Measurements from ENCODE around the gene BABAM2. TPM values are rescaled to one million over a fixed set of nuclear protein-coding genes. Genes with fewer than 3 reads are reported as not detected.

The BABAM2 gene
- total RNA-seq, 1 donor from 2014 or later = 43.5 TPM

GRCh38 chr2:28178946-28179345 lies 288.4 kb downstream of the BABAM2 start:
- Mint-ChIP-seq H3K27me3 (ENCODE audit: low read depth) (no peaks in the 10 kb centered on the region), H3K9me3 (peaks cover 54% of the 10 kb centered on the region), H3K4me3 (no peak overlapping the region), H3K4me1 (no peaks in the 10 kb centered on the region), H3K36me3 (peaks cover 29% of the 10 kb centered on the region), H3K27ac (no peak overlapping the region)
- TF ChIP-seq, protein P1, sequence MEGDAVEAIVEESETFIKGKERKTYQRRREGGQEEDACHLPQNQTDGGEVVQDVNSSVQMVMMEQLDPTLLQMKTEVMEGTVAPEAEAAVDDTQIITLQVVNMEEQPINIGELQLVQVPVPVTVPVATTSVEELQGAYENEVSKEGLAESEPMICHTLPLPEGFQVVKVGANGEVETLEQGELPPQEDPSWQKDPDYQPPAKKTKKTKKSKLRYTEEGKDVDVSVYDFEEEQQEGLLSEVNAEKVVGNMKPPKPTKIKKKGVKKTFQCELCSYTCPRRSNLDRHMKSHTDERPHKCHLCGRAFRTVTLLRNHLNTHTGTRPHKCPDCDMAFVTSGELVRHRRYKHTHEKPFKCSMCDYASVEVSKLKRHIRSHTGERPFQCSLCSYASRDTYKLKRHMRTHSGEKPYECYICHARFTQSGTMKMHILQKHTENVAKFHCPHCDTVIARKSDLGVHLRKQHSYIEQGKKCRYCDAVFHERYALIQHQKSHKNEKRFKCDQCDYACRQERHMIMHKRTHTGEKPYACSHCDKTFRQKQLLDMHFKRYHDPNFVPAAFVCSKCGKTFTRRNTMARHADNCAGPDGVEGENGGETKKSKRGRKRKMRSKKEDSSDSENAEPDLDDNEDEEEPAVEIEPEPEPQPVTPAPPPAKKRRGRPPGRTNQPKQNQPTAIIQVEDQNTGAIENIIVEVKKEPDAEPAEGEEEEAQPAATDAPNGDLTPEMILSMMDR (IDR thresholded peaks at IDR 0.05; ENCODE audit: unreplicated experiment) = no peak
- DNase-seq (ENCODE audit: low spot score in 2 of 2, unreplicated experiment in 2 of 2) = no peak

GRCh38 chr2:28181801-28182200 lies 291.3 kb downstream of the BABAM2 start:
- H3K9me3 Mint-ChIP-seq = peaks cover 44% of the 10 kb centered on the region
- no peak for DNase-seq (ENCODE audit: low spot score in 2 of 2, unreplicated experiment in 2 of 2)
- TF ChIP-seq, protein P1 (IDR thresholded peaks at IDR 0.05; ENCODE audit: unreplicated experiment) = no peak
- peaks cover 19% of the 10 kb centered on the region for H3K36me3 Mint-ChIP-seq
- H3K27ac Mint-ChIP-seq = no peak overlapping the region
- no peaks in the 10 kb centered on the region for H3K27me3 Mint-ChIP-seq (ENCODE audit: low read depth)
- H3K4me1 Mint-ChIP-seq = no peaks in the 10 kb centered on the region
- no peak overlapping the region for H3K4me3 Mint-ChIP-seq

GRCh38 chr2:28182348-28182747 lies 291.8 kb downstream of the BABAM2 start:
- Mint-ChIP-seq H3K4me1 (no peaks in the 10 kb centered on the region), H3K27me3 (ENCODE audit: low read depth) (no peaks in the 10 kb centered on the region), H3K4me3 (no peak overlapping the region), H3K9me3 (peaks cover 38% of the 10 kb centered on the region), H3K27ac (no peak overlapping the region), H3K36me3 (peaks cover 14% of the 10 kb centered on the region)
- TF ChIP-seq, protein P1 (IDR thresholded peaks at IDR 0.05; ENCODE audit: unreplicated experiment) = no peak
- no peak for DNase-seq (ENCODE audit: low spot score in 2 of 2, unreplicated experiment in 2 of 2)

DNA sequence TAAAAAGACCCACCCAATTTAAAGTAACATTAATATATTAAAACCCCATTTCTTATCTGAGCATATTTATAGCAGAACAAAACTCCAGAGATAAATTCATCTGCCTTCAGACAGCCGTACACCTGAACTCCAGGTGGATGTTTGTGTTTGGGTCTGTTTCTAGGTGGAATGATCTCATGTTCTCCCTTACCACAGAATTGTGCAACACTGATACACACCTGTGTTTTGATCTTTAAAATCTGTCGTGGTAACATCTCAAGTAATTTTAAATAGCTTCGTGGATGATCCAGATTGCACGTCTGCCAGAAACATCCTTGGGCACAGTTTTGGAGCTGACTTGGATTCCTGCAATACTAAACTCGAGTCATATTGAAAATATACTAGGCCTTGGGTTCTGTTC lies 294.6 kb downstream of the BABAM2 start:
- TF ChIP-seq, protein P1 (IDR thresholded peaks at IDR 0.05; ENCODE audit: unreplicated experiment) = no peak
- H3K36me3 Mint-ChIP-seq = peaks cover 5% of the 10 kb centered on the region
- H3K27me3 Mint-ChIP-seq (ENCODE audit: low read depth) = no peaks in the 10 kb centered on the region
- DNase-seq (ENCODE audit: low spot score in 2 of 2, unreplicated experiment in 2 of 2) = no peak
- H3K27ac Mint-ChIP-seq = no peak overlapping the region
- peaks cover 18% of the 10 kb centered on the region for H3K9me3 Mint-ChIP-seq
- no peaks in the 10 kb centered on the region for H3K4me1 Mint-ChIP-seq
- H3K4me3 Mint-ChIP-seq = no peak overlapping the region

GRCh38 chr2:28185891-28186290 lies 295.4 kb downstream of the BABAM2 start:
- H3K27me3 Mint-ChIP-seq (ENCODE audit: low read depth) = no peaks in the 10 kb centered on the region
- no peaks in the 10 kb centered on the region for H3K36me3 Mint-ChIP-seq
- no peak for DNase-seq (ENCODE audit: low spot score in 2 of 2, unreplicated experiment in 2 of 2)
- peaks cover 12% of the 10 kb centered on the region for H3K9me3 Mint-ChIP-seq
- TF ChIP-seq, protein P1 (IDR thresholded peaks at IDR 0.05; ENCODE audit: unreplicated experiment) = no peak
- no peak overlapping the region for H3K4me3 Mint-ChIP-seq
- H3K27ac Mint-ChIP-seq = no peak overlapping the region
- H3K4me1 Mint-ChIP-seq = no peaks in the 10 kb centered on the region

DNA sequence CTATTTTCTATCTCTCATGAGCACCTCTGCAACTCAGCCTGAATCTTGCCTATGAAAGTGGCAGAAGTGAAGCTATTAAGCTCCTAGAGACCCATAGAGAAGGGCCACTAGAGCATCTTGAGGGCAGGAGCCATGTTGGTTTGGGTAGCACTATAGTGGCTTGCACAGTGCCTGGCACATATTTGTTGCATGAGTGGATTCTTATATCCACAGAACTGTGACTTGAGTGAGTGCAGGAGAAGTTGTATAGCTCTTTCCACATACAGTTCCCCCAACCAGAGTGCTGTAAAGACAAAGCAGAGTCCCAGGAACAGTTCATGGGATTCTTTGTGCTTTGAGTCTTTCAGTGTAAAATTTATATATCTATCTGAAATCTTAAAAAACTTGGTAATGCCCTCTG lies 296.7 kb downstream of the BABAM2 start:
- DNase-seq (ENCODE audit: low spot score in 2 of 2, unreplicated experiment in 2 of 2) = no peak
- no peak overlapping the region for H3K4me3 Mint-ChIP-seq
- no peaks in the 10 kb centered on the region for H3K36me3 Mint-ChIP-seq
- H3K27ac Mint-ChIP-seq = no peak overlapping the region
- no peaks in the 10 kb centered on the region for H3K27me3 Mint-ChIP-seq (ENCODE audit: low read depth)
- H3K4me1 Mint-ChIP-seq = no peaks in the 10 kb centered on the region
- H3K9me3 Mint-ChIP-seq = peaks cover 8% of the 10 kb centered on the region
- TF ChIP-seq, protein P1 (IDR thresholded peaks at IDR 0.05; ENCODE audit: unreplicated experiment) = no peak

Measured in mesothelial cell of epicardium (in vitro differentiated cells).